HG02840 (cell line): Measurements from ENCODE around the gene TAPBPL.
A peak's percentile ranks its signal among the peaks of the same experiment; 100 is the strongest.
"Not testable (repeated sequence)": the region's sequence is repeated elsewhere in the genome, so short reads cannot be mapped to it uniquely, and the experiment has no call there.

Source experiments
- ATAC-seq: cut with Tn5 transposase; IDR thresholded peaks from one replicate; pipeline ENCODE4 v1.9.1; 2021; ENCODE audit warnings: mild to moderate bottlenecking, moderate library complexity, moderate number of reproducible peaks; ENCODE audit not compliant: unreplicated experiment, low FRiP score

The TAPBPL gene

GRCh38 chr12:6460751-6461371 is 9.0 kb downstream of the TAPBPL start:
- no peak for ATAC-seq

- no peak for ATAC-seq
Observed at GRCh38 chr12:6461401-6462233, 9.8 kb downstream of the TAPBPL start.

- no peak for ATAC-seq
Observed at GRCh38 chr12:6462234-6462995, 10.6 kb downstream of the TAPBPL start.

- ATAC-seq = no peak
Observed at GRCh38 chr12:6463216-6463615, 11.4 kb downstream of the TAPBPL start.

- no peak for ATAC-seq
Observed at GRCh38 chr12:6463858-6464257, 12.0 kb downstream of the TAPBPL start.

GRCh38 chr12:6464531-6464930 is 12.7 kb downstream of the TAPBPL start:
- ATAC-seq = no peak

- ATAC-seq = no peak
Observed at GRCh38 chr12:6465467-6466183, 13.8 kb downstream of the TAPBPL start.

GRCh38 chr12:6466184-6466573 is 14.3 kb downstream of the TAPBPL start:
- no peak for ATAC-seq

GRCh38 chr12:6466751-6467150 is 14.9 kb downstream of the TAPBPL start:
- not testable (repeated sequence) for ATAC-seq

- not testable (repeated sequence) for ATAC-seq
Observed at GRCh38 chr12:6467571-6468282, 15.9 kb downstream of the TAPBPL start.

GRCh38 chr12:6468283-6468575 is 16.4 kb downstream of the TAPBPL start:
- ATAC-seq = no peak

- no peak for ATAC-seq
Observed at GRCh38 chr12:6469092-6469491, 17.2 kb downstream of the TAPBPL start.

GRCh38 chr12:6469609-6470374 is 17.9 kb downstream of the TAPBPL start:
- ATAC-seq = no peak

- ATAC-seq = peak; percentile 82
Observed at GRCh38 chr12:6470375-6471163, 18.7 kb downstream of the TAPBPL start, which contains the start of gene VAMP1. VAMP1 (minus strand) TSS chr12:6470677; CDS start chr12:6470531, 146 bp downstream.

- ATAC-seq = no peak
Observed at GRCh38 chr12:6471989-6472360, 20.1 kb downstream of the TAPBPL start.

- no peak for ATAC-seq
Observed at GRCh38 chr12:6472491-6472890, 20.6 kb downstream of the TAPBPL start.

GRCh38 chr12:6475233-6475975 is 23.6 kb downstream of the TAPBPL start:
- ATAC-seq = not testable (repeated sequence)

GRCh38 chr12:6476489-6476888 is 24.6 kb downstream of the TAPBPL start:
- no peak for ATAC-seq
